T-helper 22 cell (primary cell): ENCODE results near the gene CD8B.
"Not testable (repeated sequence)": the region's sequence is repeated elsewhere in the genome, so short reads cannot be mapped to it uniquely, and the experiment has no call there.

ENCODE experiments used
- DNase-seq: peaks from one replicate; pipeline ENCODE4 v3.0.0-alpha.2; 2020; ENCODE audit warnings: low read depth

The CD8B gene

DNA sequence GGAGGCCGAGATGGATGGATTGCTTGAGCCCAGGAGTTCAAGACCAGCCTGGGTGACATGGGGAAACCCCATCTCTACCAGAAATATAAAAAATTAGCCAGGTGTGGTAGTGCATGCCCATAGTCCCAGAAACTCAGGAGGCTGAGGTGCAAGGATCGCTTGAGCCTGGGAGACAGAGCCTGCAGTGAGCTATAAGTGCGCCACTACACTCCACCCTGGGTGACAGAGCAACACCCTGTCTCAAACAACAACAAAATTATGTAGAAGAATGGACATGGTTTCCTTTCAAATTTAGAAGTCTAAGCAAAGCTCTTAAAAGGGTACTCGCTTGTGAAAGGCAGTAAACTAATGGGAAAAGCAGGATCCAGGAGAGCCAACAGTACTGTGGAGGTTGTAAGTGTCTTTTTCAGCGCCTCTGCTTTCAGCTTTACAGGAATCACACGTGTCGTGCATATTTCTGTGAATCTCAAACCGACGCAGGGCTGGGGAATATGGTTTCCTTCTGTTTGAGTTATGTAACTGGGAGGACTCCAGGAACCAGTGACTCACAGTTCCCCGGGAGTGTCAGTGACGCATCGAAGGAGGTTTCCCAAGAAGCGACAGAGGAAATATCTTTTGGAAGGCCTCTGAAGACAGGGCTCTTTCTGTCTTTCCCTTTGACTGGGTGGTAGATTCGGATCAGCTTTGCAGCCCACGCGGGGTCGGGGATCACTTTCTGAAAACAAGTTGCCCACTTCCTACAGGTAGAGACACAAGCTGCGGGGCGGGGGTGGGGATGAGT, 24.6 kb downstream of the CD8B start:
- DNase-seq, result not testable (repeated sequence)

- not testable (repeated sequence) for DNase-seq
These were observed 26.2 kb downstream of the CD8B start for GRCh38 chr2:86835548-86835889.

DNA sequence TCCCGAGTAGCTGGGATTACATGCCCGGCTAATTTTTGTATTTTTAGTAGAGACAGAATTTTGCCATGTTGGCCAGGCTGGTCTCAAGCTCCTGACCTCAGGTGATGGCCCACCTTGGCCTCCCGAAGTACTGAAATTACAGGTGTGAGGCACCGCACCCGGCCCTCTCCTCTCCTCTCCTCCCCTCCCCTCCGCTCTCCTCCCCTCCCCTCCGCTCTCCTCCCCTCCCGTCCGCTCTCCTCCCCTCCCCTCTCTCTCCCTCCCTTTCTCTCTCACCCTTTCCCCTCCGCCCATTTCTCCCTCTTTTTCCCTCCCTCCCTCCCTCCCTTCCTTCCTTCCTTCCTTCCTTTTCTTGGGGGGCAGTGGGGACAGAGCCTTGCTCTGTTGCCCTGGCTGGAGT, 28.4 kb downstream of the CD8B start:
- no peak for DNase-seq

- no peak for DNase-seq
These were observed 29.2 kb downstream of the CD8B start for GRCh38 chr2:86832334-86833096.

GRCh38 chr2:86831537-86831936, 30.1 kb downstream of the CD8B start:
- no peak for DNase-seq

- no peak for DNase-seq
These were observed 34.7 kb downstream of the CD8B start for GRCh38 chr2:86826951-86827350.

GRCh38 chr2:86825693-86826381, 35.8 kb downstream of the CD8B start:
- no peak for DNase-seq

DNA sequence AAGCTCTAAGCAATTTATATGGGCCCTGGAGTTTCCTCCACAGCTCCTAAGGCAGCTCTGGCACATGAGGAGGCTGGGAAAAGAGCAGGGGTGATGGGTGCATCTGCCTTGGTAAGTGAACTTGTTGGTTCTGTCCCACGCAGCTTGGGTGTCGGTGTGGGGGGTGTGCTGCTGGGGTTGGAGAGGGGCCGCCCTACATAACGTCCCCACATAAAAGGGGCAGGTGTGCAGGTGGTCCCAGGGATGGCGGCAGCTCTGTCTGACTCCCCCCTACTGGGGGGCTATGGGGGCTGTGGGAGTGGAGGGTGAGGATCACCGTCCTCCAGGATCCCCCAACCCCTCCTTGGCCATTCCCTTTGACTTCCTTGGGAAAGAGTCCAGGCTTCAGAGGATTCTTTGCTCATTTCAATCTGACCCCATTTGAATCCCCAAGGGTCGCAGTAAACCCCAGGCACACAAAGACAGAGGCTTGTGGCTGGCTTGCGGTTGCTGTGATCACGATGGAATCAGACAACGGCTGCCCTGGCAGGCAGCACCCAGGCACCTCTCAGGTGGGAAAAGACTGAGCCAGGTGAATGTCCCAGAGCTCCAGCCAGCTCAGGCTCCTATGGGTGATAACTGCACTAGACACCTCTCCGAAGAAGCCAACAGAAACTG, 36.5 kb downstream of the CD8B start:
- DNase-seq, result no peak

GRCh38 chr2:86822668-86823345, 38.9 kb downstream of the CD8B start:
- DNase-seq, result no peak

- DNase-seq, result no peak
These were observed 39.8 kb downstream of the CD8B start for GRCh38 chr2:86821842-86822241.

- no peak for DNase-seq
These were observed 40.4 kb downstream of the CD8B start for GRCh38 chr2:86821306-86821705.

GRCh38 chr2:86818957-86819356, 42.7 kb downstream of the CD8B start:
- DNase-seq, result no peak

GRCh38 chr2:86818114-86818801, 43.4 kb downstream of the CD8B start:
- DNase-seq, result no peak

GRCh38 chr2:86815611-86816010, 46.1 kb downstream of the CD8B start:
- no peak for DNase-seq

GRCh38 chr2:86809481-86810121, 52.1 kb downstream of the CD8B start:
- no peak for DNase-seq

DNA sequence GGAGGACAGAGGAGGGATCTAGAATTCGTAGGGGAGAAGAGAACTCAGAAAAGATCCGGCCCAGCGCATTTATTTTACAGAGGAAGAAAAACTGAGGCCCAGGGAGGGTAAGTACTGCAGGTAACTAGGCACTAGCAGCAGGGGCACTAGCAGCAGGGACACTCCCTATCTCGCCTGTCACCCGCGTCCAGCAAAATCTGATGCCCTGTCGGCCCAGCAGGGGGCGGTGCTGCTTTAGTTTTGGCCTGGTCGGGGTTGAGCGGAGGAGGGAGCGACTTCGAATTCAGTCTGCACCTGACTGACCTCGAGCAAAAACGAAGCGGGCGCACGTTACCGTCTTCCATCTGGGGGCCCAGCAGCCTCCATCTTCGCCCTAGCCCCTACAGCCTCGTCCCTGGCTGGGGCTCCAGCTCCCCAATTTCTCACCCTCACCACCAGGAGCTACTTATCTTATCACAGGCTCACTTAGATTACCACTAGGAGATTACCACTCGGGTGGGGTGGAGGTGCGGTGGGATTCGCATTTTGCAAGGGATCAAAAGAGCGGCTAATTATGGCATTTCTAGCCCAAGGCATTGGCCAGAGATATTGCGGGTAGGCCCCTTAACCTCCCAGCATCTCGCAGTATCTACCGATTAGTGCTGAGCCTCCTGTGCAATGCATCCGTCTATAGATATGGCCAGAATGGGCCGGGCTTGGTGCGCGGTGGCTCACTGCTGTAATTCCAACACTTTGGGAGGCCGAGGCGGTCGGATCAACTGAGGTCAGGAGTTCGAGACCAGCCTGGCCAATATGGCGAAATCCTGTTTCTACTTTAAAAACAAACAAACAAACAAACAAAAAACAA, 53.1 kb downstream of the CD8B start:
- peak; percentile 62 for DNase-seq

DNA sequence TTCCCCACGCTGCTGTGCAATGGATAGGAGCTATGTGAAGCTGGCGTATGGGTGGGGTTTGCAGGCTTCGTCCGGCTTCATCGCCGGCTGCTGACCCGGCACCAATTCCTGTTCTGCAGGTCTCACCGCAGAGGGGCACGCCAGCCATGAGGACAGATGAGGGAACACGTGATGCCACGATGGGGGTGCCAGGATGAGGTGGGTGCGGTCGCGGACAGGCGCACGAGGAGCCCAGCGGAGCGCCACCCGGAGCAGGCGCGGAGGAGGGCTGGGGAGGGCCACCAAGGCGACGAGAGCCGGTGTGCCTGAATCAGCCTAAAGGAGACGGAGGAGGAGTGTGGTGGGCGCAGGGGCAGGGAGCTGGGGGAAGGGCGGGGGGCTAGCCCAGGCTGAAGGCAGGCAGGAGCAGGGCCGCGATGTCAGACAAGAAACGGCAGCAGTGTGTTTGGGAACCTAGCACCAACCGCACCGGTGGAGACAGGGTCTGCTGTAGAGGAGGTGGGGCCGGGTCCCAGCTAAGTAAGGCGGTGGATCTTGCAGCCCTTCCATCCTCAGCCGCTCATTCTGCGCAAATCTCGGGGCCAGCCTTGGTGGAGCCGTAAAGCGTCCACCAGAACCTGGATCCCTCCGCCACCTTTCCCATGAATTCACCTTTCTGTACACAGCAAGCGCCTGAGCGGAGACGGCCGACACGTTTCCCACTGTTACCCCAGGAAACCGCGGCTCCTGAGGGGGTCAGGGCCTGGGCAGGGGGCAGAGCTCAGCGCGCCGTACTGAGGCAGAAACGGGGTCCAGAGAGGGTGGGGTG, 54.0 kb downstream of the CD8B start:
- no peak for DNase-seq

DNA sequence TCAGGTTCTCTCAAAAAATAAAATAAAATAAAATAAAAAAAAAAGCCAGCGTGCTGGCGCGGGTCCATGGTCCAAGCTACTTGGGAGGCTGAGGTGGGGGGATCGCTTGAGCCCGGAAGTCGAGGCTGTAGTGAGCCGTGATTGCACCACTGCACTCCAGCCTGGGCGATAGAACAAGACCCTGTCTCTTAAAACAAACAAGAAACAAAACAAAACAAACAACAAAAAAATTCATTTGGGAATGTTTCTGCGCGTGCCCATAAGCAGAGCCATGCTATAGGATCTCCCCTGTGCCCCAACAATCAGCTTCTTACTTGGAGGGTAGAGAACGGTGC, 54.6 kb downstream of the CD8B start:
- DNase-seq, result no peak
